Activated CD8-positive, alpha-beta T cell treated with anti-CD3 and anti-CD28 coated beads, Interleukin-2, amount 10 ng/mL, durations not matched to agents 7 days and 5 days (primary cell): ENCODE data around the gene TEP1. TPM values are rescaled to one million over a fixed set of nuclear protein-coding genes. Genes with fewer than 3 reads are reported as not detected.
"Not testable (repeated sequence)": the region's sequence is repeated elsewhere in the genome, so short reads cannot be mapped to it uniquely, and the experiment has no call there.

Experiments used
- ATAC-seq: fragments of 150-1000 bp; cut with Tn5 transposase; one replicate; pipeline ENCODE4 v1.10.0; 2021; ENCODE audit warnings: moderate library complexity
- CTCF ChIA-PET: fragments of 350-600 bp; sonication (Branson Sonifier 250); formaldehyde crosslinking; loops from one replicate; lab custom pipeline; 2021; ENCODE audit warnings: antibody characterized with exemption; lab: Charles Lee
- POLR2A ChIA-PET: fragments of 350-600 bp; sonication (Branson Sonifier 250); formaldehyde crosslinking; loops from one replicate; lab custom pipeline; 2021; ENCODE audit warnings: antibody characterized with exemption; lab: Charles Lee
- DNase-seq: peaks from one replicate; pipeline ENCODE4 v3.0.0-alpha.2; 2020
- H3K27ac Mint-ChIP-seq: one replicate; pipeline ENCODE4 v1.8.0; 2021; ENCODE audit warnings: mild to moderate bottlenecking, mixed read lengths
- H3K27me3 Mint-ChIP-seq: one replicate; pipeline ENCODE4 v1.8.0; 2021; ENCODE audit warnings: low read depth, mixed read lengths
- H3K36me3 Mint-ChIP-seq: one replicate; pipeline ENCODE4 v1.8.0; 2021; ENCODE audit warnings: low read depth, mixed read lengths
- H3K4me1 Mint-ChIP-seq: one replicate; pipeline ENCODE4 v1.8.0; 2021; ENCODE audit warnings: low read depth, mixed read lengths
- H3K4me3 Mint-ChIP-seq: one replicate; pipeline ENCODE4 v1.8.0; 2021; ENCODE audit warnings: mild to moderate bottlenecking, mixed read lengths
- H3K9me3 Mint-ChIP-seq: one replicate; pipeline ENCODE4 v1.8.0; 2022; ENCODE audit warnings: mixed read lengths; ENCODE audit not compliant: insufficient read depth
- total RNA-seq, 2 experiments: library from RNA; stranded (reverse); gene quantifications; one replicate each; pipeline ENCODE4 v1.2.3, GENCODE V29; 2021

The TEP1 gene
- total RNA-seq, 2 experiments from 2014 or later, result 34.6 to 48.7 TPM

DNA sequence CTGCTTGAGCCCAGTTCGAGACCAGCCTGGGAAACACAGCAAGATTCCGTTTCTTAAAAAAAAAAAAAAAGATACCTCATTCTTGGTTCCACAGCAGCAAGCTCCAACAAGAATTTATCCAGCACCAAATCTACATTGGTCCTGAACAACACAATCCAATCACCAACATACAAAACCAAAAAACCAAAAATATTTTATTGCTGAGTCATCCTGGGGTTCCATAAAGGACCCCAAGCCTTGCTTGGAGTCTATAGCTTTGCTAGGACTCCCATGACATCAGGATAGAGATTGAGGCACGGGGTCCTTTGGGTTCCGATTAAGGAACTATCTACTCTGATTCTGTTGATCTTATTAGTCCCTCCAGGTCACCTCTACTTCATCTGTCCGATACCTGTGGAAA lies 33.6 kb upstream of the TEP1 start:
- H3K27me3 Mint-ChIP-seq, result no peaks in the 10 kb centered on the region
- ChIA-PET POLR2A (interaction anchor here (1.0 kb wide), 1 partner anchor 17 kb away, joined by 3 read pairs; no protein-coding TSS in a partner anchor), CTCF (no interaction called here)
- H3K9me3 Mint-ChIP-seq, result no peaks in the 10 kb centered on the region
- H3K4me1 Mint-ChIP-seq, result peaks cover 8% of the 10 kb centered on the region
- H3K27ac Mint-ChIP-seq, result no peak overlapping the region
- no peak for ATAC-seq
- DNase-seq, result no peak
- H3K36me3 Mint-ChIP-seq, result peaks cover 45% of the 10 kb centered on the region
- H3K4me3 Mint-ChIP-seq, result no peak overlapping the region

DNA sequence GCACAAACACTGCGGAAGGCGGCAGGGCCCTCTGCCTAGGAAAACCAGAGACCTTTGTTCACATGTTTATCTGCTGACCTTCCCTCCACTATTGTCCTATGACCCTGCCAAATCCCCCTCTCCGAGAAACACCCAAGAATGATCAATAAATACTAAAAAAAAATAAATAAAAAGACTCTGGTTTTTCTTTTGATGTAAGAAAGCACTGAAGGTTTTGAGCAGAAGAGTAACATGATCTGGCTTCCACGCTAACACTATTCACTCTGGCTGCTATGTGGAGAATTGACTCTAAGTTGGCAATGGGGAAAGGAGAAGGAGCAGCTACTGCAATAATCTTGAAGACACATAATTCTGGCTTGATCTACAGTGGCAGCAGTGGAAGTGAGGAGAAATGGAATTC lies 30.3 kb upstream of the TEP1 start:
- ATAC-seq, H3K4me3 Mint-ChIP-seq, DNase-seq, H3K27ac Mint-ChIP-seq, H3K27me3 Mint-ChIP-seq, CTCF ChIA-PET, H3K9me3 Mint-ChIP-seq: not testable (repeated sequence)
- Mint-ChIP-seq H3K36me3 (peaks cover 27% of the 10 kb centered on the region), H3K4me1 (peaks cover 24% of the 10 kb centered on the region)
- POLR2A ChIA-PET, result interaction anchor here (2.1 kb wide), 1 partner anchor 12 kb away, joined by 8 read pairs; no protein-coding TSS in a partner anchor

DNA sequence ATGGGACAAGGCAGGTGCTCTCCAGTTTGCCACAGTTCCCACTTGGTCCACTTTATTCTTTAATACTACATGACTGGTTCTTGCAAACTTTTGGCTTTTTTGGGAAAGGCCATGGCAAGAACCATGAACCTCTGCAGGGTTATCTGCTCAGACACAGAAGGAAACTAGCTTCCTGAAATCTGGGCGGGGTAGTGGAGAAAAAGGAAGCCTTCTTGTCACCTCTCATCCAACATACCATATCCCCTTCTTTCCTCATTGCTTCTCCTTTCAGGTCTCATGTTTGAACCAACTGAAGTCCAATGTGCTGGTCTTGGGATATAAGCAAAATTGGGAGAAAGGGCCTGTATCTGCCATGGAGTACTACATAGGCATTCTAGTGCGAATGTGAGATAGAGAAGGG lies 28.2 kb upstream of the TEP1 start:
- no peaks in the 10 kb centered on the region for H3K9me3 Mint-ChIP-seq
- H3K4me3 Mint-ChIP-seq, result no peak overlapping the region
- peak overlapping the region; percentile 79 for H3K27ac Mint-ChIP-seq
- ATAC-seq (no peak), DNase-seq (no peak)
- ChIA-PET POLR2A (interaction anchor here (0.9 to 2.9 kb wide), 4 partner anchors 12 to 98 kb away, joined by 3 to 15 read pairs (median 4); partner anchors contain the start of genes APEX1 and PARP2), CTCF (interaction anchor here (0.8 to 2.6 kb wide), 3 partner anchors 13 to 168 kb away, joined by 4 to 13 read pairs (median 4); no protein-coding TSS in a partner anchor)
- H3K27me3 Mint-ChIP-seq, result no peaks in the 10 kb centered on the region
- H3K4me1 Mint-ChIP-seq, result peaks cover 24% of the 10 kb centered on the region
- H3K36me3 Mint-ChIP-seq, result peaks cover 11% of the 10 kb centered on the region

DNA sequence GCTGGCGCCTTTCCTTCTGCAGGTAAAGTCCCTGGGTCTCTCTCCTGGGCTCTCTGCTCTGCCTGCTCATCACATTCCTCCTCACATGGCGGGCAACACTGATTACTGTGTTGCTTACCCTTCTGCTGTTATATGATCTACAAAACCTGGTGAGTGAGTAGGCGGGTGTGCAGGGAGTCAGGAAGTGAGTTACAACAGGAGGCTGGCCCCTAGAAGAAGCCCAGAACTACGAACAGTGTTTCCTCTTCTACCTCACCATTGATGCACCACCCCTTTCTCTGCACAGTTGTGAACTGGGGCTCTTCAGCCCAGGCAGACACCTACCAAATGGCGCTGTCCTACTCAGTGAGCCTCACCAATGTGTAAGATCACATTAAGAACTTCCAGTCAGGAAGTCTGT lies 27.6 kb upstream of the TEP1 start:
- POLR2A ChIA-PET, result interaction anchor here (0.6 to 2.9 kb wide), 4 partner anchors 9 to 98 kb away, joined by 3 to 15 read pairs (median 4); partner anchors contain the start of gene PARP2
- H3K27me3 Mint-ChIP-seq, result no peaks in the 10 kb centered on the region
- peak overlapping the region; percentile 79 for H3K27ac Mint-ChIP-seq
- H3K4me1 Mint-ChIP-seq, result peaks cover 24% of the 10 kb centered on the region
- ATAC-seq (peak; percentile 95), DNase-seq (peak; percentile 60)
- peaks cover 11% of the 10 kb centered on the region for H3K36me3 Mint-ChIP-seq
- peak overlapping the region; percentile 45 for H3K4me3 Mint-ChIP-seq
- no peaks in the 10 kb centered on the region for H3K9me3 Mint-ChIP-seq
- CTCF ChIA-PET, result interaction anchor here (0.9 to 2.6 kb wide), 4 partner anchors 11 to 169 kb away, joined by 3 to 13 read pairs (median 4); no protein-coding TSS in a partner anchor

DNA sequence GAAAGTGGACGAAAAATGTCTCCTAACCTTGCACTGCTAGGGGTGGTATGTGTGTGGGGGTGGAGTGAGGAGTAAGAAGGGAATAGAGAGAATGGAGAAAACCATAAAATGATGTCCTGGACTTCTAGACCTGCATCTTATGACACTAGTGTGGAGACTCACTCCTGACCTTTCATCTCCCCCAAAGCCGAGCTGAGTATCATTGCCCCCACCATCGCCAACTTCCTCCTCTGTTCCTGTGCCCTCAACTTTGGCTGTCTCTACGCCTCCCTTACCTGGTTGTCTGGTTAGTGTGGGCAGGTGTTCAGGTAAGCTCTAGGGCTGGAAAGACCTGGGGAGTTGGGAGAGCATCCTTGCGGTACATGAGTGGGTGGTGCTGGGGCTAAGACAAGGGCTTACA lies 27.2 kb upstream of the TEP1 start:
- no peaks in the 10 kb centered on the region for H3K27me3 Mint-ChIP-seq
- H3K4me3 Mint-ChIP-seq, result peak overlapping the region; percentile 45
- DNase-seq (no peak), ATAC-seq (no peak)
- H3K27ac Mint-ChIP-seq, result peak overlapping the region; percentile 79
- ChIA-PET CTCF (interaction anchor here (0.9 to 2.6 kb wide), 4 partner anchors 11 to 169 kb away, joined by 3 to 13 read pairs (median 4); no protein-coding TSS in a partner anchor), POLR2A (interaction anchor here (0.6 to 2.9 kb wide), 4 partner anchors 8 to 97 kb away, joined by 3 to 15 read pairs (median 4); partner anchors contain the start of gene PARP2)
- H3K4me1 Mint-ChIP-seq, result peaks cover 24% of the 10 kb centered on the region
- no peaks in the 10 kb centered on the region for H3K9me3 Mint-ChIP-seq
- peaks cover 11% of the 10 kb centered on the region for H3K36me3 Mint-ChIP-seq

DNA sequence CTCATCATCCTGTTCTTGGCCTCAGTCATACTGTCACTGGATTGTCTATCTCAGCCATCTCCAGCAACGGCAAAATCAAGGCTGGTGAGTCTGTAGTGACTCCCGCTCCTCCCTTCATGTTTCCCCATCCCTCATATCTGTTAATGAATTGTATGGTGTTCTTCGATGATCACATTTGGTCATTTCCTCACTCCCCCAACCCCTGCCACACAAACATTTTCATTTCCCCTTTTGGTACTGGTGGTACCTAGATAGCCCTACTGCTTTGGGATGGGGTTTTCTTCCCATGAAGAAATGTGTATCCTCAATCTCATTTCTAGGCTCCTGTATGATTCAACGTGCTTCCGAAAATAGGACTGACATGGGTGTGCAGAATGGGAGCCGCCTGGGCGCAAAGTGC lies 25.4 kb upstream of the TEP1 start:
- ChIA-PET POLR2A (interaction anchor here (1.0 kb wide), 1 partner anchor 10 kb away, joined by 4 read pairs; no protein-coding TSS in a partner anchor), CTCF (no interaction called here)
- H3K4me3 Mint-ChIP-seq, result no peak overlapping the region
- peaks cover 24% of the 10 kb centered on the region for H3K4me1 Mint-ChIP-seq
- DNase-seq, result no peak
- H3K27me3 Mint-ChIP-seq, result no peaks in the 10 kb centered on the region
- H3K27ac Mint-ChIP-seq, result no peak overlapping the region
- H3K36me3 Mint-ChIP-seq, result peaks cover 11% of the 10 kb centered on the region
- H3K9me3 Mint-ChIP-seq, result no peaks in the 10 kb centered on the region
- ATAC-seq, result no peak

DNA sequence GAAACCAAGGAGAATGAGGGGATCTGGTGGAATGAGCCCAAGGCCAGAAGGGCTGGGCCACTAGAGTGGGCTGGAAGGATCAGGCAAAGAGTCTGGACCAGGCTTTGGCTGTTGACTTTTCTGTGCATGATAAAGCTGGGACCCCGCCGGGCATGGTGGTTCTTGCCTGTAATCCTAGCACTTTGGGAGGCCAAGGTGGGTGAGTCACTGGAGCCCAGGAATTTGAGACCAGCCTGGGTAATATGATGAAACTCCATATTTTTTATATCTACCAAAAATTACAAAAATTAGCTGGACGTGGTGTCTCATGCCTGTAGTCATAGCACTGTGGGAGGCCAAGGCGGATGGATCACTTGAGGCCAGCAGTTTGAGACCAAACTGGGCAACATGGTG lies 23.1 kb upstream of the TEP1 start:
- no peak overlapping the region for H3K27ac Mint-ChIP-seq
- H3K27me3 Mint-ChIP-seq, result no peaks in the 10 kb centered on the region
- POLR2A ChIA-PET, result no interaction called here
- H3K36me3 Mint-ChIP-seq, result no peaks in the 10 kb centered on the region
- H3K4me3 Mint-ChIP-seq, result no peak overlapping the region
- CTCF ChIA-PET, result interaction anchor here (1.2 kb wide), 1 partner anchor 21 kb away, joined by 4 read pairs; no protein-coding TSS in a partner anchor
- H3K4me1 Mint-ChIP-seq, result peaks cover 14% of the 10 kb centered on the region
- no peaks in the 10 kb centered on the region for H3K9me3 Mint-ChIP-seq
- ATAC-seq (no peak), DNase-seq (no peak)

DNA sequence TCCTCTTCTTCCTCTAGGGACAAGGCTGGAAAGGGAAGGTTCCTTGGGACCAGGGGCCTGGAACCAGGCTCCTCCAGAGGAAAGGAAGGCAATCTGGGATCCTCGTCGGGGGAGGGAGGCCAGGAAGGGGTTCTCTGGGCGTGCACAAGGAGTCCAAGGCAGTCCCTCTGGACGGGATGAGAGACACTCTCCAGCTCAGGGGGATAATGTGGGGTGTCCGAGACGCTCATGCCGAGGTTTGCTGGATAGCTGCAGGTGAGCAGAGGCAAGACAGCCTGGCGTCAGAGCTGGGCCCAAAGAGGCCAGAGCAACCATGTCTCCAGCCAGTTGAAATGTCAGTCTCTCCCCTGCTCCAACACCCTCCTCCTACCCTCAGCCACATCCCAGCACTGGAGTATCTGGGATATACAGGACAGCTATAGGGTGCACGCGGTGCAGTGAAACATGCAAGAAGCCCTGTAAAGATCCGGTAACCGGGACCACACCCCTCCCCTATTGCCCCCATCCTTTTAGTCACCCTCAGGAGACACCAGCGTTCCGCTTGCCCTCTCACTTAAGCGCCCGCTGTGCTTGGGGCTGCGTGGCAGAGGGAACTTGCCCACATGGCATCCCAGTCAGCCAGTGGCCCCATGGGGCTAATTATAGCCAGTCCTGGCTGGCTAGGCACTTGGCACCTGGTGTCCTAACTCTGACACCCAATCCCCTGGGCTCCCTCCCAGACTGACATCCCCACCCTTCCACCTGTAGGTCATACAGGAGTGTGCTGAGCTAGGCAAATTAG lies 22.5 kb upstream of the TEP1 start, which contains the start of gene KLHL33:
KLHL33 (minus strand) TSS at position 585 of the 781 bp plus-strand sequence; CDS start at position 230, 355 bp downstream.
- H3K4me3 Mint-ChIP-seq, result no peak within 1 kb of the TSS
- CTCF ChIA-PET, result interaction anchor here (1.2 kb wide), 1 partner anchor 20 kb away, joined by 4 read pairs; no protein-coding TSS in a partner anchor
- no peaks in the 10 kb centered on the region for H3K9me3 Mint-ChIP-seq
- POLR2A ChIA-PET, result no interaction called here
- ATAC-seq, result no peak
- no peaks in the 10 kb centered on the region for H3K36me3 Mint-ChIP-seq
- no peak for DNase-seq
- no peak within 1 kb of the TSS for H3K27ac Mint-ChIP-seq
- H3K4me1 Mint-ChIP-seq, result peaks cover 10% of the 10 kb centered on the region
- no peaks in the 10 kb centered on the region for H3K27me3 Mint-ChIP-seq

DNA sequence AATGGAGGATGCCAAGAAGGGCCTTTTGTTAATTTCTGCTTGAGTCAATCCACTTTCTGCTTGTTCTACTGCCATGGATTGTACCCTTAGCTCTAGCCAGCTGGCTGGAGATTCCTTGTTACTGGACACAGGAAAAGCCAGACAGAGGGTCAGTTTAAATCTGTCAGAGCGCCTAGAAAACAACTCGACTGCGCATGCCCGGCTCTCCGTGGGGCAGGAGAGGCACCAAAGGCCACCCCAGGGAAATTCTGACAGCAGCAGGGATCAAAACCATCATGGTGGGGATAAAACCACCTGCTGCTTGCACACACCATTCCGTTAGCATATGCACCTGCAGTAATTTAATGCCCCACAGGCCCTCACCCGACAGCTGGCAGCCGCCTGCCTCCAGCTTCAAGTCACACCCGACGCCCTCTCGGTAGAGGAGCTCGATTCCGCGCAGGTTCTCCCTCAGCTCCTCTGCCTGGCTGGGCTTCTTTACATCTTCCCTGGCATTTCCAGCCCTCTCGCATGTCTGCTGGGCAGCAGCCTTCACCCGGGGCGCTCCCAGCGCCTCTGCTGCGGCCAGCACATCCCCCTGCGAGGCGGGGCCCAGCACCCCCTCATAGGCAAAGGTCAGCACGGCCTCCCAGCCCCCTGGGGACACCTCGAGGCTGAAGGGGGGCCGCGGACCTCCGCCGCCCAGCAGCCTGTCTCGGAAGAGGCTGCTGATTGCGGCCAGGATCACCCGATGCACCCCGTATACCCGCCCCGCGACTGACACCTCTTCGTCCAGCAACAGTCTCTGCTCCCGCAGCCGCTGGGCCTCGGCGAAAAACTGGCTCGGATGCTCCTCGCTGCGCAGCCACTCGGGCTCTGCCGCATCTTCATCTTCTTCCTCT lies 21.6 kb upstream of the TEP1 start:
- Mint-ChIP-seq H3K4me1 (peaks cover 8% of the 10 kb centered on the region), H3K36me3 (no peaks in the 10 kb centered on the region), H3K27me3 (no peaks in the 10 kb centered on the region), H3K27ac (no peak overlapping the region), H3K4me3 (no peak overlapping the region), H3K9me3 (no peaks in the 10 kb centered on the region)
- POLR2A ChIA-PET, result no interaction called here
- CTCF ChIA-PET, result no interaction called here
- ATAC-seq, result no peak
- no peak for DNase-seq

DNA sequence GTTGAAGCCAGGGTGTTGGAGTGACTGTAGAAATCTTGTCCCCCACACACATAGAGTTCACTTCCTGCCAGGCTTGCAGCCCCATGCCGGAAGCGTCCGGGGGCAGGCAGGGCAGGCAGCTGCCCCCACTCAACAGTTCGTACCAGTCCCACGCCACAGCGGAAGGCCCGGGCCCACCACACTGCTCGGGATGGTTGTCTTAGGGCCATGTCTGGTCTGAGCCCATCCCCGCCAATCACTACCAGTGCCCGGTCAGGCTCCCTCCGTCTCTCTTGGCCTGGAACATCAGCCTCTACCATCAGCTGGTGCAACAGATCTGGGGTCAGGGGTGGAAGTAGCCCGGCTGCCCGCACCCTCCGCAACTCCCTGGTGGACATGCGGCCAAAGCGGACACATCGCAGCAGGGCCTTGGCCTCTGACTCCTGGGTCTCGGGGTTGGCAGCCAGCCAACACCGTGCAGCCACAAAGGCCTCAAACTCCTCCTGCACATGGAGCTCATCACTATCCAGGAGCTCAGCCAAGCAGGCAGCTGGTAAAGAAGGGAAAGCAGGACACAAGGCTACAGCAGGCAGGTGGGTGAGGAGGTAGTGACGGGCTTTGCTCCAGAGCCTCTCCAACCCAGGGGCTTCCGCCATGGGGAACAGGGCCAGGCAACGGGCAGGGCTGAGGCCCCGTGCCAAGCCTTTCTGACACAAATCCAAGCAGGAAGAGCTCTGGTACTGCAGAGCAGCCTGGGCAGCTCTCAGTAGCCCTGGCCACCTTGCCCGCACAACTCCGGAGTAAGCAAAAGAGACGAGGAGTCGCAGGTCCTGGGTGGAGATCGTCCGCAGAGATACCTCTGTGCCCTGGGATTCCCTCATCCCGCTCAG lies 16.7 kb upstream of the TEP1 start:
- CTCF ChIA-PET, result interaction anchor here (0.8 to 3.8 kb wide), 5 partner anchors 11 to 33 kb away, joined by 3 to 24 read pairs (median 5); partner anchors contain the start of gene PIP4P1
- peak; percentile 43 for DNase-seq
- H3K4me3 Mint-ChIP-seq, result peak overlapping the region; percentile 78
- H3K27ac Mint-ChIP-seq, result peak overlapping the region; percentile 94
- H3K36me3 Mint-ChIP-seq, result peaks cover 9% of the 10 kb centered on the region
- H3K9me3 Mint-ChIP-seq, result no peaks in the 10 kb centered on the region
- peaks cover 42% of the 10 kb centered on the region for H3K4me1 Mint-ChIP-seq
- POLR2A ChIA-PET, result interaction anchor here (0.7 to 3.3 kb wide), 5 partner anchors 11 to 40 kb away, joined by 3 to 22 read pairs (median 10); partner anchors contain the start of genes PIP4P1, PNP and TEP1
- ATAC-seq, result peak; percentile 51
- H3K27me3 Mint-ChIP-seq, result no peaks in the 10 kb centered on the region
